Sigmoid colon (tissue), 4 donors: ENCODE data around the gene OR6A2.

Experiments used
- EP300 ChIP-seq, 4 donors: sonication (generic); formaldehyde crosslinking; IDR thresholded peaks; one replicate each; pipeline ENCODE4 v1.6.1; 2017; ENCODE audit warnings: antibody characterized with exemption in 4 of 4
- POLR2A ChIP-seq, 2 donors: fragments of 450-650 bp; IDR thresholded peaks; one replicate each; pipeline ENCODE4 v1.6.1; 2016; ENCODE audit warnings: antibody characterized with exemption in 2 of 2, mild to moderate bottlenecking in 2 of 2, moderate library complexity in 2 of 2
- POLR2AphosphoS5 ChIP-seq, 4 donors: sonication (generic); formaldehyde crosslinking; IDR thresholded peaks; one replicate each; pipeline ENCODE4 v1.6.1; 2017; ENCODE audit warnings: antibody characterized with exemption in 4 of 4
- TF ChIP-seq, protein P1 (sequence below), 4 experiments: fragments of 450-650 bp in 3 of 4; fragments of 200-600 bp in 1 of 4; IDR thresholded peaks; one replicate each; pipeline ENCODE4 v1.5.1; 2016 to 2019; ENCODE audit warnings: antibody characterized with exemption in 4 of 4, mild to moderate bottlenecking in 3 of 4, moderate library complexity in 2 of 4

- TF ChIP-seq POLR2A (IDR thresholded peaks at IDR 0.05) (no peak), EP300 (IDR thresholded peaks at IDR 0.05) (no peak), POLR2AphosphoS5 (IDR thresholded peaks at IDR 0.05) (no peak)
- TF ChIP-seq, protein P1, sequence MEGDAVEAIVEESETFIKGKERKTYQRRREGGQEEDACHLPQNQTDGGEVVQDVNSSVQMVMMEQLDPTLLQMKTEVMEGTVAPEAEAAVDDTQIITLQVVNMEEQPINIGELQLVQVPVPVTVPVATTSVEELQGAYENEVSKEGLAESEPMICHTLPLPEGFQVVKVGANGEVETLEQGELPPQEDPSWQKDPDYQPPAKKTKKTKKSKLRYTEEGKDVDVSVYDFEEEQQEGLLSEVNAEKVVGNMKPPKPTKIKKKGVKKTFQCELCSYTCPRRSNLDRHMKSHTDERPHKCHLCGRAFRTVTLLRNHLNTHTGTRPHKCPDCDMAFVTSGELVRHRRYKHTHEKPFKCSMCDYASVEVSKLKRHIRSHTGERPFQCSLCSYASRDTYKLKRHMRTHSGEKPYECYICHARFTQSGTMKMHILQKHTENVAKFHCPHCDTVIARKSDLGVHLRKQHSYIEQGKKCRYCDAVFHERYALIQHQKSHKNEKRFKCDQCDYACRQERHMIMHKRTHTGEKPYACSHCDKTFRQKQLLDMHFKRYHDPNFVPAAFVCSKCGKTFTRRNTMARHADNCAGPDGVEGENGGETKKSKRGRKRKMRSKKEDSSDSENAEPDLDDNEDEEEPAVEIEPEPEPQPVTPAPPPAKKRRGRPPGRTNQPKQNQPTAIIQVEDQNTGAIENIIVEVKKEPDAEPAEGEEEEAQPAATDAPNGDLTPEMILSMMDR (IDR thresholded peaks at IDR 0.05): no peak
These were observed 8.9 kb downstream of the OR6A2 start for GRCh38 chr11:6790546-6790945.
